ENCODE results near the gene SLC30A3.
"Not testable (repeated sequence)": the region's sequence is repeated elsewhere in the genome, so short reads cannot be mapped to it uniquely, and the experiment has no call there.

The SLC30A3 gene, protein sequence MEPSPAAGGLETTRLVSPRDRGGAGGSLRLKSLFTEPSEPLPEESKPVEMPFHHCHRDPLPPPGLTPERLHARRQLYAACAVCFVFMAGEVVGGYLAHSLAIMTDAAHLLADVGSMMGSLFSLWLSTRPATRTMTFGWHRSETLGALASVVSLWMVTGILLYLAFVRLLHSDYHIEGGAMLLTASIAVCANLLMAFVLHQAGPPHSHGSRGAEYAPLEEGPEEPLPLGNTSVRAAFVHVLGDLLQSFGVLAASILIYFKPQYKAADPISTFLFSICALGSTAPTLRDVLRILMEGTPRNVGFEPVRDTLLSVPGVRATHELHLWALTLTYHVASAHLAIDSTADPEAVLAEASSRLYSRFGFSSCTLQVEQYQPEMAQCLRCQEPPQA

DNA sequence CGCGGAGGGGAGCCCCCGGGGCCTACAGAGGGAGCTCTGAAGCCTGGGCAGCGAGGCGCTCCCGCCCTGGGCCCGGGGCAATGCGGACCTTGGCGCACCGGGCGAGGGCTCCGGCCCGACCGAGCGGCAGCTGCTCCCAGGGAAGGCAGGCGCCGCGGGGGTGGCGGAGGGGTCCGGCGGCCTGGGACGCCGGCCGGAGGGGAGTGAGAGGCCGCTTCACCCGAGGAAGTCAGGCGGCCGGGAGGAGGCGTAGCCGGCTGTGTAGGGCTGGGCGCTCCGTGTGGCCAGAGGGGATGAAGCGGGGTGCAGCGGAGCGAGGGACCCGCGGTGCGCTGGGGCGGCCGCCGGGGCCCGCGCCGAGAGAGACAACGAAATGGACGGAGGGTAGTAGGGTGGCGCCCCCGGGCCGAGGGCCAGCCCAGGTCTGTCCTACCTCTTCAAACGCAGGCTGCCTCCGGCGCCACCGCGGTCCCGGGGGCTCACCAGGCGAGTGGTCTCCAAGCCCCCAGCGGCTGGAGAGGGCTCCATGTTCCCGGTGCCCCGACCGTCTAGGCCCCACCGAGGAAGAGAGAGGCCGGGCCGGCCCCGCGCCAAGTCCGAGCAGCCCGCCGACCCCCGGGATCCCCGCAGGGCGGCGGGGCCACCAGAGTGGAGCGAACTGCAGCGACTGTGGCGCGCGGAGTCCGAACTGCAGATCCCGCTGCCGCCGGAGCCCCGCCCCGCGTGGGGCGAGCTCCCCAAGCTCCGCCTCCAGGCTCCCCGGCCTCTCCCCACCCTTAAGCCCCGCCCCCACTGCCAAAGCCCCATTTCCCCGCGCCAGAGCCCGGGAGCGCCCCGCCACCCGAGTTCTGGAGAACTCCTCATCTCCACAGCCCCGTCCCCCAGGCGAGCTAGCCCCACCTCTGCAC is at the start of gene SLC30A3:
Gene SLC30A3, minus strand, starts transcription at position 669 of the 908 bp plus-strand sequence. Its CDS starts 141 bp downstream, at position 528.
- peak; percentile 18 for DNase-seq

- DNase-seq, result no peak
Observed at GRCh38 chr2:27312152-27312551, 49.3 kb upstream of the SLC30A3 start.

GRCh38 chr2:27309651-27310050 is 46.8 kb upstream of the SLC30A3 start:
- DNase-seq, result no peak

- no peak for DNase-seq
Observed at GRCh38 chr2:27308359-27308881, 45.6 kb upstream of the SLC30A3 start, which contains the start of gene UCN. Gene UCN, minus strand, starts transcription at chr2:27308445. Its CDS starts 550 bp downstream, at chr2:27307895.

GRCh38 chr2:27307545-27308358 is 44.9 kb upstream of the SLC30A3 start:
- DNase-seq, result no peak

DNA sequence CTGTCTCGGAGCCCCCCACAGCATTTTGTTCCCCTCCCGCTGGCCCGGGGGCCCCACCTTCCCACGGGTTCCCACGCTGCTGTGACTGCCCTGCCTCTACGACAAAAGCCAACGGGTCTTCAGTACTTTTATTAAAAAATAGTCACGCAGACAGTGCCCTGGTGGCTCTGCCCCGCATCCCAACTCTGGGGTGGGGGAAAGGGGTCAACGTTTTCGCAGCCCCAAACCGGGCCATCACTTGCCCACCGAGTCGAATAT is 44.4 kb upstream of the SLC30A3 start:
- no peak for DNase-seq

DNA sequence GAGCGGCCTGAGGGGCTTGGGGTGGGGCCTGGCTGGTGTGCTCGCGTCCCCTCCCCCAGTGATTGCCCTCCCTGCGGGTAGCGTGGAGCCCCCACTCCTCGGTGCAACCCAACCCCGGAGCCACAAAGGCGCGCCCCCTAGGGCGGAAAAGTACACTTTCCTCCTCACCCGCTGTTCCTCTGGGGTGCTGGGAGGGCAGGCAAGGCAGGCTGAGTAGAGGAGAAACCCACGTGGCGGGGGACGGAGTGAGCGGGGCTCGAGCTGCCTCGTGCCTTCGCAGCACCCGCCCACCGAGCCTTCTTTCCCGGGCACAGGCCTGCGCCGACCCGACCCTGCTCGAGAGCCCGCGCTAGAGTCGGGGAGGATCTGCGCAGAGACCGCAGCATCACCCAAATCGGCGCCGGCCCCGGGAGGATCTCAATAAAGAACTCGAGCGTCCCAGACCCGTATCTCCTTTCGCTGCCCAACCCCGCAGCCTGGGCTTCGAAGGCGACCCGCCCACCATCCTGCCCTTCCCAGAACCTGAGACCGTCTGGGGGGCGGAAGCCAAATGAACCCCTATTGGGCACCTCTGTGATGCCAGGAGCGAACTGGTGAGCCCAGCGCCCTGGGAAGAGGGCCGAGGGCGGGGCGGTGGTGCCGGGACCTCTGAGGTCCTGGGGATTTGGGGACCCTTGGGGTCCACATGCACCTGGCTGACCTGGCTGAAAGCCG is 43.9 kb upstream of the SLC30A3 start:
- no peak for DNase-seq

DNA sequence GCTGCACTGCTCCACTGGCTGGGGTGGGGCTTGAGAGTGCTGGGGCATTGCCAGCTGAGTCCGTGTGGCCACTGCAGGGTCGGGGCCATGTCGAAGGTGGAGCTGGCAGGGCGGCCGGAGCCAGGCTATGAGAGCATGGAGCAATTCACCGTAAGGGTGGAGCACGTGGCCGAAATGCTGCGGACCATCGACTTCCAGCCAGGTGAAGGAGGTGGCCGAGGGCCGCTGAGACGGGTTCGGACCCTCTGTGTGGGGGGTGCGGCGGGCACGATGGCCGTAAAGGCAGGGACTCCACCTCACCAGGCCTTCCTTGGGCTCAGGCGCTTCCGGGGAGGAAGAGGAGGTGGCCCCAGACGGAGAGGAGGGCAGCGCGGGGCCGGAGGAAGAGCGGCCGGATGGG is 43.3 kb upstream of the SLC30A3 start:
- no peak for DNase-seq

- DNase-seq, result no peak
Observed at GRCh38 chr2:27305516-27305915, 42.7 kb upstream of the SLC30A3 start.

GRCh38 chr2:27304488-27305240 is 41.8 kb upstream of the SLC30A3 start:
- no peak for DNase-seq

- DNase-seq, result peak; percentile 48
Observed at GRCh38 chr2:27303093-27304025, 40.5 kb upstream of the SLC30A3 start.

- not testable (repeated sequence) for DNase-seq
Observed at GRCh38 chr2:27300606-27301005, 37.8 kb upstream of the SLC30A3 start.

- DNase-seq, result no peak
Observed at GRCh38 chr2:27298391-27299080, 35.7 kb upstream of the SLC30A3 start.

DNA sequence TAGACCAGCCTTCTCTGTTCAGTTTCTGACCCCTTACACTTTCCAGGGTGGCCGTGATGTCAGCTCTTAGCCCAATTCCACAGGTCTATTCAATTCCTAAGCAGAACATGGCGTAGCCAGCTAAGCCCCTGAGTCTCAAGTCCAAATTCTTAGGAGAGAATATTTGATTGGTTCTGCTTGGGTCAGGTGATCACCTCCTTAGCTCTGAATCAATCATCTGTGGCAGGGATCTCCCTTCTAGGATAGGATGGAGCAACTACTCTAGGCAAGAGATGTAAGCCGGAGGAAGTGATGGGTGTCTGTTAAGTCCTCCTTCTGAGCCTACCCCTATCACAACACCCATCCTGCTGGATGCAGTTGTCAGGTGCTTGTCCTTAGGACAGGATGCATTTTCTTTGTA is 34.3 kb upstream of the SLC30A3 start:
- no peak for DNase-seq

- DNase-seq, result no peak
Observed at GRCh38 chr2:27296481-27296880, 33.6 kb upstream of the SLC30A3 start.

GRCh38 chr2:27294928-27295327 is 32.1 kb upstream of the SLC30A3 start:
- DNase-seq, result no peak

DNA sequence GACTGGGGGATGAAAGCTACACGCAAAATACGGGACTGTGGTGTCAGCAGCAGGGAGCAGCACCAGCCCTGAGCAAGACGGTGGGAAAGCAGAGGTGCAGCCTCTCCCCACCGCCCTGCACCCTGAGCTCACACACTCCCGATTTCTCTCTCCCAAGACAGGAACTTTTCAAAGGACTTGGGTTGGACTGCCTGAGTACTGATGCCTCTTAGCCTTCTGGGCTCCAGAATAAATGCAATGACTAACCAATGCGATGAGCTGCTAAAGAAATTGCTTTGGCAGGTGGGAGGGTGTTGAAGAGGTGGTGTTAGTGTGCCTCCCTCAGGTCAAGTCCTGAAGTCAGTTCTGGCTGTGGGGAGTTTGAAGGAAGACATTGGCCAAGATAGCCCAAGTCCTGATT is 29.0 kb upstream of the SLC30A3 start:
- no peak for DNase-seq

DNA sequence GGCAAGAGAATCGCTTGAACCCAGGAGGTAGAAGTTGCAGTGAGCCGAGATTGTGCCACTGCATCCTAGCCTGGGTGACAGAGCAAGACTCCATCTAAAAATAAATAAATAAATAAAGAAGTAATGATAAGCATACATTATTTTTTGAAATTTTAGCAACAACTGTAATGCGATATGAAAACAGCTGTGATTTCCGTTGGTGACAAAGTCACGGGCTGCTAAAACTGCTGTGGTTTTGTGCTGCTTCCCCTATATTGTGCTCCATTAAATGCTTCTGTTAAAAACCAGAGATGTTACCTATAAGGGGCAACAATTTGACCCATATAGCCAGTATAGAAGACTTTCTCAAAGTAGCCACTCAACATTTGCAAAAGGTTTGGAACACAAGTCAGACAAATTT is 27.7 kb upstream of the SLC30A3 start:
- no peak for DNase-seq

DNA sequence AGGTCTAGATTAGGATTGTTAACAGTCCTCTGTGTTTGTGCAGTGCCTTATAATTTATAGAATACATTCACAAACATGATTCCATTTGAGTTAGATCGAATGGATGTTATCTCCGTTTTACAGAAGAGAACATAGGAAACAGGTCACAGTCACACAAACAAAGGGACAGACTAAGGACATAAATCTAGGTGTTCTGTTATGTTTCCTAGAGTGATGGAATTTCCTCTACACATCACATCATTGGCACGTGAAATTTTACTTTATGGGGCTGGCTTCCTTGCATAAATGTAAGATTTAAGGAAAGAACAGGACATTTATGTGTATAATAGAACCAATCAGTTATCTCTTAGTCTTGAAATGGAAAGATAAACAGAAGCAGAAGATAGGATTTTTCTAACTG is 25.8 kb upstream of the SLC30A3 start:
- no peak for DNase-seq

DNA sequence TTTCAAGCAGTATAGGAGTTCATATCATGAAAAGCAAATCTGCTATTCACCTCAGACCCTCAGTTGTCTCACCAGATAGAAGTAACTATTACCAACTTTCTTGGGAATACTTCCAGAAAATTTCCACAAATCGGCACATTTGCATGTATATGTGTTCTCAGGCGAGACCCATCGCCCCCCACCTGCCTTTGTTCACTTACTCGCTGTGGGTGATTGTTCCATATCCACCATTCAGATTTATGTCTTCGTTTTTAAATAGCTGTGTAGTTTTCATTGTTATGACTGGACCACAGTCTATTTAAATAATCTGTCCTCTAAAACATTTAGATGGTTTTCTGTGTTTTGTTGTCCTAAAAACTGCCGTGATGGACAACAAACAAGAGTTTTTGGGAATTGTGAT is 22.6 kb upstream of the SLC30A3 start:
- DNase-seq, result no peak
